Islet of Langerhans (tissue), 1 donor: ENCODE measurements around the gene ANKS1A.
A peak's percentile ranks its signal among the peaks of the same experiment; 100 is the strongest.
"Not testable (repeated sequence)": the region's sequence is repeated elsewhere in the genome, so short reads cannot be mapped to it uniquely, and the experiment has no call there.

Experiments used
- FAIRE-seq: peaks from one replicate; lab custom pipeline; 2011; peaks lifted over from hg19 to GRCh38; lab: Jason Lieb, UNC

Gene ANKS1A

DNA sequence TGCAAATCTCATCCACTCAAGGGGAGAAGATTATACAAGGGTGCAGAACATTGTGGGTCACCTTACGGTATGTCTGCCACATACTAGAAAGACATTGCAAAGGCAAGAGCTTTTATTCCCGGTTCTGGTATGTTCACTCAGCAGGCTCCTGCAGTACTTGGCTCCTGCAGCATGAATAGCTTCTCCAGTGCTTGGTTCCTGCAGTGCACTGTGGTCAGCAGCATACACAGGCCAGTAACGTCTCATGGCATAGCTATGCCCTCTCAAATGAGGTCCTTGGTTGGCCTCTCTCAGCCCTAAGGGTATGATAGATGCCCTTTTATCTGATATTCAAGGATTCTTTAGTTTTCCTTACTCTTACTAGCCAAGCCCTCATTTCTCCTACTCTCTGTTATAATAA, 239.4 kb downstream of the ANKS1A start:
- FAIRE-seq: no peak

DNA sequence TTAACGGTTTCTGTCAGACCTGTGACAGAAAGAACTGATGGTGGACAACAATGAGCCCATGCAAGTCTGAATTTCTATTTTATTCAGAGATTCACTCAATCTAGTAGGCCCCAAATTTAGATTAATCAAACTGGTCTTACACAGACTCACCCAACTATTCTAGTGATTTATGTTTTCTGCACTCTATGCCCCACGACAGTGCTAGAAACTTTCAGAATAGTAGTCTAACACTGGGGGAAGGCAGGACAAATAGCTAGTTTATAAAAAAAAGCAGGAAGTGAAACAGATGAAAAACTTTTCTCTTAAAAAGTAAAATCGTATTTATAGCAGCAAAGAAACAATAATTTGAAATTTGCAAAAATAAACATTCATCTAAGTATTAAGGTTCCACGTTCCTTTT, 247.1 kb downstream of the ANKS1A start:
- no peak for FAIRE-seq

GRCh38 chr6:35138191-35138590, 249.1 kb downstream of the ANKS1A start:
- not testable (repeated sequence) for FAIRE-seq

DNA sequence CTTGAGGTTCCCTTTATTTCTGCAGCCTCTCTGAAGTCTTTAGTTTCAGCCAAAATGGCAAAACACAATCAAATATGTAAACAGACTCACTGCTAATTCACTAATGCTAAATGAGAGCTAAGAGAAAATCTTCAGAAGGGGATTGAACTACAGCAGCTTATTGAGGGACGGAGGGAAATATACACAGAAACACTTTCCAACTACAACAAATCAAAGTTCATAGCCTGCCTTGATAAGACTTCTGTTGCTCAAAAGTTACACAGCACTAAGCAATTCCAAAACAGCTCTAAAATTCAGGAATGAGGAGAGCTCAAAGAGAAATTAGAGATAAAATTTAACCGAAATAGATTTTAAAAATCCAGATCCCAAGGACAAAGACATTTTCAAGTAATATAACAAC, 250.4 kb downstream of the ANKS1A start:
- no peak for FAIRE-seq

- peak; percentile 99 for FAIRE-seq
Observed at GRCh38 chr6:35139924-35140638, 251.0 kb downstream of the ANKS1A start.

GRCh38 chr6:35140639-35141006, 251.6 kb downstream of the ANKS1A start:
- FAIRE-seq: no peak
